ENCODE measurements around the gene VTI1B. TPM values are rescaled to one million over a fixed set of nuclear protein-coding genes. Genes with fewer than 3 reads are reported as not detected.

The VTI1B gene
- total and polyA plus RNA-seq, 2 of the 4 experiments (the other 2 are of a cell fraction), result 61.8 to 90.2 TPM

- Histone ChIP-seq H3K4me1 (ENCODE audit: control insufficient read depth, insufficient read depth, low read length) (no peaks in the 10 kb centered on the region), H3K9me1 (ENCODE audit: insufficient read depth, low read length) (no peaks in the 10 kb centered on the region; the same call in 1 of the 2 replicates), H2BK120ac (ENCODE audit: low read depth, low read length) (no peak overlapping the region), H2BK15ac (ENCODE audit: low read depth, low read length) (no peak overlapping the region), H3K4me3 (ENCODE audit: insufficient read depth, low read depth, low read length) (no peak overlapping the region), H4K91ac (ENCODE audit: insufficient read depth, low read depth, low read length) (no peak overlapping the region), H3K79me1 (ENCODE audit: low read depth in 1 of 2, low read length in 2 of 2) (no peaks in the 10 kb centered on the region), H3K4ac (ENCODE audit: low read depth, low read length) (no peak overlapping the region), H3K36me3 (ENCODE audit: control insufficient read depth, insufficient read depth, low read length) (no peaks in the 10 kb centered on the region), H3K23ac (ENCODE audit: low read depth, low read length) (no peak overlapping the region), H3K56ac (ENCODE audit: extremely low read depth, insufficient read depth, low read length) (no peak overlapping the region), H3K4me2 (ENCODE audit: low read depth, low read length) (no peak overlapping the region), H4K5ac (ENCODE audit: low read depth, low read length) (no peak overlapping the region), H2AK9ac (replicated peaks; ENCODE audit: low read depth, low read length, poor library complexity) (no peak overlapping the region), H4K8ac (ENCODE audit: low read depth in 2 of 2, low read length in 2 of 2) (no peak overlapping the region), H3K14ac (replicated peaks; ENCODE audit: low read depth, low read length) (no peak overlapping the region), H3K18ac (ENCODE audit: low read depth, low read length) (no peak overlapping the region), H2BK20ac (ENCODE audit: low read depth, low read length) (no peak overlapping the region), H2BK5ac (ENCODE audit: low read depth, low read length, poor library complexity, severe bottlenecking) (no peak overlapping the region), H3K27ac (ENCODE audit: insufficient read depth, low read length) (no peak overlapping the region), H2AK5ac (ENCODE audit: low read depth, low read length) (no peak overlapping the region), H3K27me3 (ENCODE audit: control insufficient read depth, insufficient read depth, low read length) (peaks cover 2% of the 10 kb centered on the region), H4K20me1 (ENCODE audit: insufficient read depth, low read length) (no peaks in the 10 kb centered on the region), H2AFZ (replicated peaks; ENCODE audit: low read length, poor library complexity) (no peak overlapping the region), H3K9me3 (ENCODE audit: control insufficient read depth, insufficient read depth, low read length) (no peaks in the 10 kb centered on the region), H3K9ac (ENCODE audit: low read depth, low read length) (no peak overlapping the region)
- in situ Hi-C loops (cut with MboI; ENCODE audit: low sequenced_read_pairs), result no loop called here
- dilution Hi-C loops (cut with HindIII; ENCODE audit: low sequenced_read_pairs, unreplicated experiment), result no loop called here
- TF ChIP-seq MAZ (IDR thresholded peaks at IDR 0.05; ENCODE audit: borderline replicate concordance, low read depth, low read length) (no peak), ELK1 (IDR thresholded peaks at IDR 0.05; ENCODE audit: borderline replicate concordance, low read depth, low read length) (no peak), RAD21 (IDR thresholded peaks at IDR 0.05; ENCODE audit: low read length) (no peak), RCOR1 (IDR thresholded peaks at IDR 0.05; ENCODE audit: insufficient replicate concordance, low read length) (no peak), MAFK (IDR thresholded peaks at IDR 0.05; ENCODE audit: low read depth, low read length) (no peak), CHD1 (IDR thresholded peaks at IDR 0.05; ENCODE audit: low read depth, low read length) (no peak), FOS (IDR thresholded peaks at IDR 0.05; ENCODE audit: low read depth, low read length) (no peak), CEBPB (IDR thresholded peaks at IDR 0.05; ENCODE audit: low read depth, low read length) (no peak), RFX5 (IDR thresholded peaks at IDR 0.05; ENCODE audit: low read depth, low read length) (no peak), CTCF (conservative IDR thresholded peaks at IDR 0.05; ENCODE audit: low read depth, low read length) (no peak), POLR2A (IDR thresholded peaks at IDR 0.05; ENCODE audit: low read depth, low read length) (no peak), BHLHE40 (IDR thresholded peaks at IDR 0.05; ENCODE audit: low read depth, low read length) (no peak), NFE2L2 (IDR thresholded peaks at IDR 0.05; ENCODE audit: low read depth, low read length) (no peak)
- CTCF ChIA-PET, result no interaction called here
- no CpG with 5 or more reads among the region's 5 CpGs for WGBS, 2 experiments (ENCODE audit: extremely low coverage in 2 of 2, insufficient read length in 1 of 2)
- no peak for DNase-seq
- intact Hi-C loops (cut with micrococcal nuclease), result no loop called here
- no TSS peak for BruUV-seq (replicated peaks)
- POLR2A ChIA-PET (ENCODE audit: unreplicated experiment), result interaction anchor here (0.6 kb wide), 1 partner anchor 41 kb away, joined by 4 read pairs; no protein-coding TSS in a partner anchor
- ATAC-seq (ENCODE audit: low read depth), result no peak
Measured at GRCh38 chr14:67633451-67634147, 40.8 kb downstream of the VTI1B start.

All from IMR-90 (cell line).